HG02852 (cell line): ENCODE measurements around the gene HBEGF.

Experiments used
- ATAC-seq: cut with Tn5 transposase; IDR thresholded peaks from one replicate; pipeline ENCODE4 v1.9.1; 2021; ENCODE audit warnings: mild to moderate bottlenecking, moderate library complexity; ENCODE audit not compliant: unreplicated experiment

The HBEGF gene

DNA sequence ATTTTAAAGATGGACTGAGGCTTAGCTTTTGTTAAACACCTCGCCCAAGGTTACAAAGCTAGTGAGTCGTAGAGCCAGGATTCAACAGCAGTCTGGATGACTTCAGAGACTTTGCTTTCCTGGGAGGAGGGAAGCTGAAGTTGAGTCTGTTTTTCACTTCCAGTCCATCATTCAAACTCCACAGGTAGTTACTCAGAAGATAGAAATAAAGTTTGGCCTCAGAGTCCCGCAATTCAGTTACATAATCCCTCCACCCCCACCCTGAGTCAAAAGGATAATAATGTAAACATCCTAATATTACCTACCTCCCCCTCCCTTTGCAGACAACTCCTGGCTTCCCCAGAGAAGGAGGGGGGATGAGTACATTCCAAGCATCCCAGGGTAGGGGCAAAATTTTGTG, 8.1 kb downstream of the HBEGF start:
- no peak for ATAC-seq

DNA sequence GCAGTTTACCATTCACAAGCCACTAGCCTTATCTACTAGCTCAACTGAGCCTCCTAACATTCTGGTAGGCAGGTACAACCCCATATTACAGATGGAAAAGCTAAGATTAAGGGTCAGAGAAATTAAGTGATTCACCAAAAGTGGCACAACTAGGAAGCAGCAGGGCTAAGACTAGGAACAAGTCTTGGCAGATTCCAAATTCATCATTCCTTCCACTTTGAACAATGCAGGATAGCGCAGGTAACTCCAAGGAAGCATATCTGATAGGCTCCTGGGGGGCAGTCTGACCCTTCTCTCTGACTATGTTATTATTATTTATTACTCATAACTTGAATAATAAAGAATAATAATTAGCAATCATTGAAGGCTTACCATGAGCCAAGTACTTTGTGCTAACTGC, 8.5 kb downstream of the HBEGF start:
- no peak for ATAC-seq

DNA sequence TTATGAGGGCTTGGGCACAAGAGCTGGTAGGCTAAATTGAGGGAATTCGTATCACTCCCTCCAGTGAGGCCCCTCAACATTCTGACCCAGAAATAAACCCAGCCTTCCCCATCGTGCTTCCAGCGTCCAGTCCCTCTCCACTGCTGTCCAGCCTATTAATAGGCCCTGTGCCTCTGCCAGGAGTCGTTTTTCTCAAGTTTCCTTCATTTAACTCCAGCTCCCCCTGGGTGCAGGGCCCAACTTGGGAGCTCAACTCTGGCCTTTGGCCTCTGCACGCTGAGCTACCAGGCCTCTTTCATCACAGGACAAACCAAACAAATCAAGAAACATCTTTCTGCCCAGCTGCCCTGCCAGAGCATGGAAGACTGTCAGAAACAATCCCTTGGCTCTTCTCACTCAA, 10.0 kb downstream of the HBEGF start:
- no peak for ATAC-seq

DNA sequence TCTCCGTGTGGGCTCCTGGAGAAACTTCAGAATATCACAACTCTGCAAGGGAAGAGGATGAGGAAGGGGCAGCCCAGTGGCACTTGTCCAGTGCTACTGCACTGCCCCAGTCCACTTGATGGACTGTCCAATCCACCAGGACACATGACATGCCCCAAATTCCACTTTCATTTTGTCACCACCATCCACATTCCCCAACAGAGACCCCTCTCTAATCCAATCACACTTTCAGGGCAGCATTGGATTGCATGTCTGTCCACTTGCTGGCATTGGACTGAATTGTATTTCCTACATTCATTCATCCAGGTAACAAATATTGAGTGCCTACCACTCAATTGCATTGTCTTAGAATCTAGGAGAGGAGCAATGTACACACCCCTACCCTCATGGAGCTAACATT, 14.8 kb downstream of the HBEGF start:
- ATAC-seq, result no peak

DNA sequence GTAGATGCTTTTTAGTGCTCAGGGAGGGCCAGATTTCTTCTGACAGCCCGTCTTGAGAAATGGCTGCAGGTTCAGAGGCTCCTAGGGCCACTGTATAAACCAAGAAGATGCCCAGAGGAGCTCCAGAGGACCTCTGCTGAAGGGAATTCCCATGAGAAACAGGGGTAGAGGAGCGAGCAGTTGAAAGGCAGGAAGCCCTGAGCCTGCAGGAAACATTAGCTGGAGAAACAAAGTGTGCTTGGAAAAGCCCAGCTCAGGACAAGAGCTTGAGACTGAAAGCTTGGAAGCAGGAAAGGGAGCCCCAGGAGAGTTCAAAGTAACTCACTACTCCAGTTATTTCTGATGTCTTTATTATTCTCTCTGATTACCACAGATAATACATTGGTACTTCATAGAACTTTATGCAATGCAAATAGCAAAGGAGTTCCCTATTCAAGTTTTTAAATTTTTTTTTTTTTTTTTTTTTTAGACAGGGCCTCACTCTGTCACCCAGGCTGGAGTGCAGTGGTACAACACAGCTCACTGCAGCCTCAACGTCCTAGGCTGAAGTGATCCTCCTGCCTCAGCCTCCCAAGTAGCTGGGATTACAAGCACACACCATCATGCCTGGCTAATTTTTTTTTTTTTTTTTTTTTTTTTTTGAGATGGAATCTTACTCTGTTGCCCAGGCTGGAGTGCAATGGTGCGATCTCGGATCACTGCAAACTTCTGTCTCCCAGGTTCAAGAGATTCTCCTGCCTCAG, 16.5 kb downstream of the HBEGF start:
- ATAC-seq, result no peak

DNA sequence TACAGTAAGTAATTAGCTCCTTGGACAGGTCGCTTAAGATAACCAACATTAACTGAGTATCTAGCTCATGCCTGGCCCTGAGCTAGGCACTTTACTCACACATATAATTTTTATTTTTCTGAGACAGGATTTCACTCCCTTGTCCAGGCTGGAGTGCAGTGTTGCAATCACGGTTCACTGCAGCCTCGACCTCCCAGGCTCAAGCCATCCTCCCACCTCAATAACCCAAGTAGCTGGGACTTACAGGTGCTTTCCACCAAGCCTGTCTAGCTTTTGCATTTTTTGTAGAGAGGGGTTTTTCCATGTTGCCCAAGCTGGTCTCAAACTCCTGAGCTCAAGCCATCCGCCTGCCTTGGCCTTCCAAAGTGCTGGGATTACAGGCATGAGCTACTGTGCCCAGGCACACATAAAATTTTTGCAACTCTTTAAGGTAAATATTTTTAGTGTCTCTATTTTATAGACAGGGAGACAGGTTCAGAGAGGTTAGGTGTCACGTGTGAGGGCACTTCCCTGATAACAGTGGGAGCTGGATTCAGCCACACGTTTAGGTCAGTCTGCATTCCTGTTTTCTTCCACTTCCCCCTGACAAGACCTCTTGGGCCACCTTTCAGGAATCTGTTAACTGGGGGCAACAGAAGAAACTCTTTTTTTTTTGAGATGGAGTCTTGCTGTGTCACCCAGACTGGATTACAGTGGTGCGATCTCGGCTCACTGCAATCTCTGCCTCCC, 18.2 kb downstream of the HBEGF start:
- ATAC-seq, result no peak

DNA sequence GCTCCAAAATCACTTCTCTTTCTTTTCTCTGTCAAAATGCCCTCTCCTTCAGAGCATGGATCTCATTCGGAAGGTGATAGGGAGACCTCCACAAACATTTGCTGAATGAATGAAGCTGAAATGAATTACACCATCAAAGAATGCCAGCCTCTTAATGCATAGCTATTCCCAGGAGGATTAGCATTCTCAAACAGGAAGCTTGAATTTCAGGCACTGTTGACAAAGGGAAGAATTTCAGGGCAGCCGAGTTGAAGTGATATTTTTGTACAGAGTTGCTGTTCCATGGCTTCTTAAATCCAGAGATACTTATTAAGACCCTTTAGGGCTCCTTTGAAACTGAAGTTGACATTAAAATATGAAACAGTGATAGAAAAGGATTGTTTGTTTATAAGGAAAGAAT, 18.8 kb downstream of the HBEGF start:
- ATAC-seq, result no peak

DNA sequence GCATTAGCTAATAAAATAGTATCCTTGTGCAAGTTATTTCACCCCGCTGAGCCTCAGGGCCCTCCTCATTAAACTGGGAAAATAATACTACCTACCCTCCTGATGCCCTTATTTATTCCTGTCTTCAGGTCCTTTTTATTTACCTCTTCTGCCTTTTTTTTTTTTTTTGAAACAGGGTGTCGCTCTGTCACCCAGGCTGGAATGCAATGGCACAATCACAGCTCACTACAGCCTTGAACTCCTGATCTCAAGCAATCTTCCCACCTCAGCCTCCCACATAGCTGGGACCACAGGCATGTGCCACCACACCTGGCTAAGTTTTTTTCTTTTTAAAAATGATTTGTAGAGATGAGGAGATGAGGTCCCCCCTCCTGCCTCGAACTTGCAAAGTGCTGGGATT, 20.9 kb downstream of the HBEGF start:
- no peak for ATAC-seq

DNA sequence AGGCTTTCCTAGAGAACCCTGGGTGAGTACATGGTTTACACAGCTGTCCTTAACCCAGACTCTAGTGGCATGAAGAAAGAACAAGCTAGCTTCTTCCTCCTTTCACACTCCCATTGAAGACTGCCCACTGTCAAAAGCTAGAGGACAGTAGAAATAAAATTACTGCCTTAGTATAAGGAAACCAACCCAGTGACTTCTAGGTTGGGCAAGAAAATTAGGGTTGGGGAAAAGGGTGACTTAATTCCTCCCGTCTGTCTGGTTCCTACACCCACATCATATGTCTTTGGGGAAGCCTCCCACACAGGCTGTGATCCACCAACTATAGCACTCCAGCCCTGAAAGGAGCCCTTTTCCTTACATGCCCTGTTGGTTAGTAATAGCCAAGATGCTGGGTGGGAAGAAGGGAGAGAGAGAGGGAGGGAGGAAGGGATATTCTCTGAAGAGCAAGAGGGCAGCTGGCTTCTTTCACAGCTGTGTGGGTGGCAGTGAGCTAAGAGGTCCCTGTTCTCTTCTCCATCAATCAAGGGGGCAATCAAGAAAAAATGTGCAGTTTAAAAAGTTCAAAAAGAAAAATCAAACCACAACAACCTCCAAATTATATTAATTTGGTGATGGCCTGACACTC, 21.7 kb downstream of the HBEGF start:
- no peak for ATAC-seq

DNA sequence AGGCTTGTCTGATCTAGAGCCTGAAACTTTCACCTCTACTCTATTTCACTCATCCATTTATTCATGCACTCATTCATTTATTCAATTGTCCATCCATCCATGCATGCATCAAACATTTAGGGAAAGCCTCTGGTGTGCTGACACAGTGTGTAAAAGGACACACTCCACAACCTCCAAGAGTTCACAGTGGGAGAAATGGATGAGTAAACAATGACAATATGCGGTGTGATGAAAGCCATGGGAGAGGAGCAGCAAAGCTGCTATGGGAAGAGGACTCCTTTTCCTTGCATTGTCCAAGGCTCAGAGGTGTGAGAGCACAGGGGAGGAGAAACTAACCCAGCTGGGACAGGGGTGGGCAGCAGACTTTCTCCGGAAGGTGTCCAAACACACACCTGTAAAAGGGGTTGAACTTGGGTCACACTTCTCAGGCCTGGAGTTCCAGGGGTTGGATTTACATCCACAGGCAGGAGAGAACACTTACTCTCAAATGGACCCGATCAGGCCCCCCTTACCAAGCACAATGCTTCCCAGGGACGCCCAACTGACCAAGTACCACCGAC, 22.3 kb downstream of the HBEGF start:
- no peak for ATAC-seq

DNA sequence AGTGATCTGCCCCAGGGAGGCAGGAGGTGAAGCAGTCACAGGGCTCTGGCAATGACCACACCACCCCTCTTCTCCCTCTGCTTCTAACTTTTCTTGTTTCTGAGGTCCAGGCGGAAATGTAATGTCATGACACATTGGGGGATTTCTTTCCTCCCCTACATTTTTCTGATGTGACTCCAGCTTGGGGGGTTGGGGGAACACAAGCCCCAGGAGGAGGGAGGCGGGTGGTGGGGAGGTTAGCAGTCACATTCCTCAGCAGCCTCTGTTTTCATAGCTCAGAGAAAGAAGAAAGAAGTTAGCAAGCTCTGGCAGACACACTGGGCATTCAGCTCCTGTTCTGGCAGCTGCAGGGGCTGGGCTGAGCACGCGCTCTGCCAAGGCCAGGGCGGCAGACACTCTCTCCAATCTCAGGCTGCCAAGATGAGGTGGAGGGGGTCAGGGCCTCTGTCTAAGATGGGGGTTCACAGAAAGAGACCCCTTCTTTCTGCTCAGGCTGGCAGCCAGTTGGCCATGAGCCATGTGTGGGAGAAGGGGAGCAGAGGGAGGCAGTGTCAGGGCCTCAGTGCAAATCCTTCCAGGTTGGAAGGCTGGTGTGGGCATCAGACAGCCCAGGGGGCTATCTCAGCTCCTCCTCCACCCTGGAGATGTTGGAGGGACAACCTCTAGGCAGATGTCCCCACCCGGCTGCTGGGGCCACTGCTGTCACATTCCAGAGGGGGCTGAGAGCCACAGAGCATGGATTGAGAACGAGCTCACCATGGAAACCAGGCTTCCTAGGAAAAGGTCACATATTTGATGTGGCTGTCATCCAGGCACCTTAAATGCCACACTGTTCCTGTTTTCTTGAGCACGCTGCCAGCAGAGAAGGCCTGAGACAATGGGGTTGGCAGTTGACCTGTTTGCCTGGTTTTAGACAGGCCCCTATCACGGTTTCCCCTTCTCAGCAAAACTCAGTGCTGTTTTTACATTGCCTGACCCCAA, 23.4 kb downstream of the HBEGF start:
- no peak for ATAC-seq

DNA sequence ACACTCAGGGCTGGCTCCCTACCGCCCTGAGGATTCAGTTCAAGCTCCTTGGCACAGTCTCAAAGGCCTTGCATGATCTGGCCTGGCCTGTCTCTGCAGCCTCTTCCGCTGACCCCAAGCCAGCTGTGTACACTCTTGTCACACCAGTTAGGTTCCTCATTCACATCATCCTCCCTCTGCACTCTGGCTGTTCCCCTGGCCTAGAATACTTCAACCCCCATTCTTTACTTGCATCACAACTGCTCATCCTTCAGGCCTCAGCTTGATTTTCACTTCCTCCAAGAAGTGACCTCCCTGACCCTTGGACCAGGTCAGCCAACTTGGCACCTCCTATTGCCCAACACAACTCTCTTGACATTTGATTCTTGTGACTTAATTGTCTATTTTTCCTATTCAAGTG, 24.6 kb downstream of the HBEGF start:
- no peak for ATAC-seq

DNA sequence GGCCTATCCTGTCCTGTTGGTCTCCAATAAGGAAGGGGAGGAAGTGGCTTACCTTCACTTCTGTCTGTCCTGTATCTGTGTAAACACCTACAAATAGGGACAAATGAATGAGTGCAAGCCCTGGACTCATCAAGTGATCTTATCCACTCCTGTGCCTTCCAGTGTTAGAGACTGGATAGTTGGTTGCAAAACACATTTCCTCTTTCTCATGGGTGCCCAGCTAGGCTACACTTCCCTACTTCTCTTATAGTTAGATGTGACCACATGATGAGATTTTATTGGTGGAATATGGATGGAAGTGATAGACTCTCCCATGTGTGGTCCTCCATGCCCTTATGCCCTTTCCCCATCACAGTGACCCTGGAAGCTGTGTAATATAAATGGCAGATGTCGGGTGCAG, 26.6 kb downstream of the HBEGF start:
- no peak for ATAC-seq

DNA sequence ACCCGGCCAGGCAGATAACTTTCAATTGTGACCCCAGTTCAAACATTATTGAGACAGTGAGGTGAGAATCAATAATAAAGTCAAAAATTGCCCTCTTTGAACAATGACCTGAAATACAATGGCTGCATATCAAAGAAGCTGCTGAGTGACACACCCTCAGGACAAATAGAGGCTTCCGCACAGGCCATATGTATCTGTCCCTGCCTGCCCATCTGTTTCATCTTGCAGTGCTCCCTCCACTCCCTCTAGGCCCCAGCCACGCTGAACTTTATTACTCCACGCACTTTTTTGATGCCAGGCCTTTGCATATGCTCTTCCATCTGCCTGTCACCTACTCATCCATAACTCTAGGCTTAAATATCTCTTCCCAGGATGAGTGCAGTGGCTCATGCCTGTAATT, 27.6 kb downstream of the HBEGF start:
- ATAC-seq, result no peak

DNA sequence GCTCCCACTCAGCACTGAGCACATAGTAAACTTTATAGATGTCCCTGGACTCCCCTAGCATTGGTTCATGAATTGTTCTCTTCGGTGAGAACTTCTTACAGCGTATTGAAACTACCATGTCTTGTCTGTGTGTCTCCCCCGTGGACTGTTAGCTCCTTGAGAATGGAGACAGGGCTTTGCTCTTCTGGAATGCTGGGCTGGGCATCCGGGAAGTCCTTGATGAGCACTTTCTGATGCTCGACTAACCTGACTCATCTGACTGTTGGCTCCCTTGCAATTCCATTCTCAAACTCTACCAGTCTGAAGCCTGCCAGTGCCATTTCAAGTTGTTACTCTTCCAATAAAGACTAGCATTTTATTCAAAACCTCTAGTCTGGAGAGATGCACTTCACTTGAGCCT, 28.5 kb downstream of the HBEGF start:
- ATAC-seq, result no peak

DNA sequence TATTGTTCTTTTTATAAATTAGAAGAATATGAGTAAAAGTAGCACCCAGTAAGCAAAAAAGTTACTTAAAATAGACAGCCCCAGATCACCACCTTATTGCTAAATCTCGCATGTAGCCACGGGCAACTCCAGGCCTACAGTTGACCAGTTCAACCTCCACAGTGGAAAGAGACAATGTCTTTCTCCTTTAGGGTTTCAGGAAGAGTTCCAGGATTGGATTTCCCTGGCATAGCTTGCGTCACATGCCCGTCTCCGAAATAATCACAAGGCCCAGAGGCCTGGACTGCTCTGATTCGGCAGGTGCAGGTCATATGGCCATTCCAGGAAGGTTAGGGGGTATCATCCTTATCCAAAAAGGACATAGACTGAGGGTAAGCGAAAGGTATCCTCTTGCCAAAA, 33.6 kb downstream of the HBEGF start:
- no peak for ATAC-seq

DNA sequence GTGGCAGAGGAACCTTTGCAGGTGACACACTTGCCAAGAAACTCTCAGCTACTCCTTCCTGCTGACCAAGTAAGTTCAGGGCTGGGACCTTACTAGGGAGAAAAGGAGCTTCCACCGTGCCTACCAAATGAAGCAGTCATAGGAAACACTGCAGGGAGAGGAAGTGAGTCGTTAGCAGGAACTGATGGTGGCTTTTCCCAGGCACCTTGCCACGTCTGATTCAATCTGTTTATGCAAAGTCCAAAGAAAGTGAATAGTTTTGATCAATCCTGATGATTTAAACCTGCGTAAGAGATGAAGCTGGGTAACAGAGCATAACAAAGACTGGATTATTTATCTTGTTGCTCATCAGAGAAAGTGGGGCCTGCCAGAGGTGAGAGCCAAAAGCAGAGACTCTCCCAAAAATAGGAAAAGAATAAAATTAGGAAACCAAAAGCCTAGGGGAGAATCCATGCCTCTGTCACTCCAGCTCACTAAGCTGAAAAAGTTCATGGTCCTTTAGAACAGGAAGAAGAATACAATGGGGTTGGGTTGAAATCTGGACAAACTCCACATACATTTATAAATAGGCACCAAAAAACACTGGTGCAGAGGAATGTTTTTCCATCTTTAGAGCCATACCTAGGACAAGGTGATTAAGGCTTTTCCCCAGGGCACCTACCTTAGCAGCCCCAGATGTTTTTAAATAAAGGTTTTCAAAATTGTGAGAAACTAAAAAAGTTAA, 34.2 kb downstream of the HBEGF start:
- ATAC-seq, result no peak

DNA sequence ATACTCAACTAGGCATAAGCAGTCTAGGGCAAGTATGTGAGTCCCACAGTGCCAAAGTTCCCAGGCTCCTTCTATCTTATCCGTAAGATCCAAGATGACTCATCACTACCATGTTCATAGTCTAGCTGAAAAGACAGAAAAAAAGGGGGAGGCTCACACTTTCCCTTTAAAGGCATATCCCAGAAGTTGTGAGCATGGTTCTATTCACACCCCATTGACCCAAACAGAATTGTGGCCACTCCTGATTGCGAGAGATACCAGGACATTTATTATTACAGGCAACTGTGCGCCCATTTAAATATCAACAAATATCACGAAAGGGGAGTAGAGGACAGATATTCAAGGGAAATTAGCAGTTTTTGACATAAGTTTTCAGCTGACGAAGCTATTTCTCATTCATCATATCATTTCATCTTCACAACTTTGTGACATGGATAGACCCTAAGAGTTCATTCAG, 35.4 kb downstream of the HBEGF start:
- no peak for ATAC-seq

DNA sequence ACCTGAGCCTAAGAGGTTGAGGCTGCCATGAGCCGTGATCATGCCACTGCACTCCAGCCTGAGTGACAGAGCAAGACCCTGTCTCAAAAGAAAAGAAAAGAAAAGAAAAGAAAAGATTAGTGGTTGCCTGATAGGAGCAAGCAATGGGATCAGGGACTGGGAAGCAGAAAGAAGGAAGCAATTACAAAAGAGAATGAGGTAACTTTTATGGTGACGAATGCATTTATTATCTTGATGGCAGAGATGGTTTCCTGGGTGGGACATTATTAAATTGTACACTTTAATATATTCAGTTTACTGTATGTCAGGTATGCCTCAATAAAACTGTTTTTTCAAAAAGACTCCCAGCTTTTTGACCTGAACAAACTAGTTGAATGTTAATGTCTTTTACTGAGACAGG, 36.0 kb downstream of the HBEGF start:
- ATAC-seq, result no peak

DNA sequence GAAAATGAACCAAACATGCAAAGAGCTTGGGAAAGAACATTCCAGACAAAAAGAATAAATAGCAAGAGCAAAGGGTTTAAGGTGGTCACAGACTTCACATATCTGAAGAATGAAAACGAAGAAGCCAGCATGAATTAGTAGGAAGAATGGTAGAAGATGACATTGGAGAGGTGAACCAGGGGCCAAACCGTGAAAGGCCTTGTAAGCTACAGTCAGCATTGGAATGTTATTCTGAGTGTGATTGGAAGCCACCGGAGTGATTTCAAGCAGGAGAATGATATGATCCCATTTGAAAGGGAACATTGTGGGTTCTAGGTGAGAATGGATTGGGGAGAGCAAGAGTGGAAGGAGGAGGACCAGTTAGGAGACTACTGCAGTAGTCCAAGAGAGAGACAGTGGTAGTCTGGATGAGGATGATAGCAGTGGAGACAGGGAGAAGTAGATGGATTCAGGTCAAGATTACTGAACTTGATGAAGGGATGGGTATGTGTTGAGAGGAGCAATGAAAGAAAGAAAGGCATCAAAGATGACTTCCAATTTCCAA, 36.6 kb downstream of the HBEGF start:
- ATAC-seq, result no peak
